ENCODE measurements around the gene ATP8A2. TPM values are rescaled to one million over a fixed set of nuclear protein-coding genes. Genes with fewer than 3 reads are reported as not detected.
"Not testable (repeated sequence)": the region's sequence is repeated elsewhere in the genome, so short reads cannot be mapped to it uniquely, and the experiment has no call there.

ATP8A2 gene
- total RNA-seq, 3 donors from 2014 or later, result under 0.01 to 1.0 (median under 0.01) TPM

DNA sequence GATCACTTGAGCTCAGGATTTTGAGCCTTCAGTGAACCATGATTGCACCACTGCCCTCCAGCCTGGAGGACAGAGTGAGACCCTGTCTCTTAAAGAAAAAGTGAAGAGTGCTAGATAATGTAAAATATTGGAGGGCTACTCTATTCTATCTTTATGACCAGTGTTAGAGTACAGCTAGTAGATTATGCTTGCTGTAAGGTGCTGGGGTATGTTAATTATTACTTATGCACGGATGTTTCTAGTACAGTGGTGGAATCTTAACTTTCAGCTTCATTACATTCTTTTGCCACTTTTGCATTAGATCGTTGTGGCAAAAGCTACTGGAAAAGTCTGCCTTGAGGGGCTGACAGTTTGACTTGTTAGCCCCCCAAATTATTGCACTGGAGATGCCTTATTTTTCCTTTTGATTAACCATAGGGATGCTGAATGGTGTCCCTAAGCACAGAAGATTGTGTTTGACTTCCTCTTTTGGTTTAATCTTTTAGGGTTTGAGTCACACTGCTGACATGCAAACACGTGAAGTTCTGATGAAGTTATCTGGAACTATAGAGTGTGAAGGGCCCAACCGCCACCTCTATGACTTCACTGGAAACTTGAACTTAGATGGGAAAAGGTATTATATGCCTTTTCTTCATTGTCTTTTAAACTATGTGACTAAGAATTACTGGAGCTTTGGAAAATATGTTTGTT lies 169.8 kb downstream of the ATP8A2 start:
- no peaks in the 10 kb centered on the region for H3K4me1 ChIP-seq
- no peaks in the 10 kb centered on the region for H3K9me3 ChIP-seq
- TF ChIP-seq POLR2A (IDR thresholded peaks at IDR 0.05) (no peak), POLR2AphosphoS5 (IDR thresholded peaks at IDR 0.05) (no peak)
- TF ChIP-seq, protein P1, sequence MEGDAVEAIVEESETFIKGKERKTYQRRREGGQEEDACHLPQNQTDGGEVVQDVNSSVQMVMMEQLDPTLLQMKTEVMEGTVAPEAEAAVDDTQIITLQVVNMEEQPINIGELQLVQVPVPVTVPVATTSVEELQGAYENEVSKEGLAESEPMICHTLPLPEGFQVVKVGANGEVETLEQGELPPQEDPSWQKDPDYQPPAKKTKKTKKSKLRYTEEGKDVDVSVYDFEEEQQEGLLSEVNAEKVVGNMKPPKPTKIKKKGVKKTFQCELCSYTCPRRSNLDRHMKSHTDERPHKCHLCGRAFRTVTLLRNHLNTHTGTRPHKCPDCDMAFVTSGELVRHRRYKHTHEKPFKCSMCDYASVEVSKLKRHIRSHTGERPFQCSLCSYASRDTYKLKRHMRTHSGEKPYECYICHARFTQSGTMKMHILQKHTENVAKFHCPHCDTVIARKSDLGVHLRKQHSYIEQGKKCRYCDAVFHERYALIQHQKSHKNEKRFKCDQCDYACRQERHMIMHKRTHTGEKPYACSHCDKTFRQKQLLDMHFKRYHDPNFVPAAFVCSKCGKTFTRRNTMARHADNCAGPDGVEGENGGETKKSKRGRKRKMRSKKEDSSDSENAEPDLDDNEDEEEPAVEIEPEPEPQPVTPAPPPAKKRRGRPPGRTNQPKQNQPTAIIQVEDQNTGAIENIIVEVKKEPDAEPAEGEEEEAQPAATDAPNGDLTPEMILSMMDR (IDR thresholded peaks at IDR 0.05), result no peak
- no peaks in the 10 kb centered on the region for H3K36me3 ChIP-seq
- no peak overlapping the region for H3K27ac ChIP-seq
- intact Hi-C loops (cut with DNase I; ENCODE audit: low total_unique reads), result loop anchor here (10.0 kb wide), 1 partner anchor 943 kb away; no protein-coding TSS in a partner anchor
- no peak overlapping the region for H3K4me3 ChIP-seq
- no peak for DNase-seq (ENCODE audit: low spot score in 2 of 2)
- H3K27me3 ChIP-seq, result no peaks in the 10 kb centered on the region

DNA sequence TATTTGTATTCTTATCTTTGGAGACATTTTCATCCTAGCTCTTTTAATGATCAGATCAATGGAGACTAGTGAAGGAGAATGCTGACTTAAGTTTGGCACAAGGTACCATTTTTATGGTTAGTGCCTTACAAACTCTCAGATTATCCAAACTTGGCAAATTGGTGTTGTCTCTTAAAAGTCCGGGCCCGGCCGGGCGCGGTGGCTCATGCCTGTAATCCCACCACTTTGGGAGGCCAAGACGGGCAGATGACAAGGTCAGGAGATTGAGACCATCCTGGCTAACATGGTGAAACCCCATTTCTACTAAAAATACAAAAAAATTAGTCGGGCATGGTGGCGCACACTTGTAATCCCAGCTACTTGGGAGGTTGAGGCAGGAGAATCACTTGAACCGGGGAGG lies 177.2 kb downstream of the ATP8A2 start:
- DNase-seq (ENCODE audit: low spot score in 2 of 2); H3K27ac ChIP-seq; H3K36me3 ChIP-seq; H3K9me3 ChIP-seq; H3K27me3 ChIP-seq; H3K4me1 ChIP-seq; H3K4me3 ChIP-seq: not testable (repeated sequence)
- intact Hi-C loops (cut with DNase I; ENCODE audit: low total_unique reads), result loop anchor here (10.0 kb wide), 1 partner anchor 936 kb away; no protein-coding TSS in a partner anchor

DNA sequence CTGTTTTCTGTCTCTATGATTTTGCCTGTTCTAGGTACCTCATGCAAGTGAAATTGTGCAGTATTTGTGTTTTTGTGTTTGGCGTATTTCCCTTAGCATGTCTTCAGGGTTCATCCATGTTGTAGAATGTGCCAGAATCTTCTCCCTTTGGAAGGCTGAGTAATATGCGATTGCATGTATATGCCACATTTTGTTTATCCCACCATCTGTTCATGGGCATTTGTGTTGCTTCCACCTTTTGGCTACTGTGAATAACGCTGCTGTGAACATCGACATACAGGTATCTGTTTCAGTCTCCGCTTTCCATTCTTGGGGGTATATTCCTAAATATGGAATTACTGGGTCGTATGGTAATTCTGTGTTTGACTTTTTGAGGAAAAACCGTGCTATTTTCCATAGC lies 190.0 kb downstream of the ATP8A2 start:
- TF ChIP-seq POLR2A (IDR thresholded peaks at IDR 0.05) (no peak), POLR2AphosphoS5 (IDR thresholded peaks at IDR 0.05) (no peak)
- TF ChIP-seq, protein P1 (IDR thresholded peaks at IDR 0.05), result no peak

DNA sequence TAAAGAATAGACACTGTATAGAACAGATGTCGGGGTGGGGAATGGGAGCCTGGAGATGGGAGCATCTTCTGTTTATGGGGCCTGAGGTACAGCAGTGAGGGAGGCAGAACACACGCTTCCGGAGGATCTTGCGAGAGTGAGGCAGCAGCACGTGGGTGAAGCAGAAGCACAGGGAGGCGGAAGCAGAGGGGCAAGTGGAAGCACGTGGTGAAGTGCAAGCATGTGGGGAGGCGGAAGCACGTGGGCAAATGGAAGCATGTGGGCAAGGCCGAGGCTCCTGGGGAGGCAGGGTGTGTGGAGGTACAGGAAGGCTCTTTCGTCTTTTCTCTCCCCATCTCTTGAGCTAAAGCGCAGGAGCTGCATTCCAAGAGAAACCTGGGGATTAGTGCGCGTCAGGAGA lies 198.4 kb downstream of the ATP8A2 start:
- intact Hi-C loops (cut with DNase I; ENCODE audit: low total_unique reads), result no loop called here
- no peak for DNase-seq (ENCODE audit: low spot score in 2 of 2)
- no peaks in the 10 kb centered on the region for H3K4me1 ChIP-seq
- no peak overlapping the region for H3K4me3 ChIP-seq
- no peaks in the 10 kb centered on the region for H3K9me3 ChIP-seq
- no peaks in the 10 kb centered on the region for H3K27me3 ChIP-seq
- H3K27ac ChIP-seq, result no peak overlapping the region
- H3K36me3 ChIP-seq, result no peaks in the 10 kb centered on the region
- TF ChIP-seq POLR2A (IDR thresholded peaks at IDR 0.05) (no peak), POLR2AphosphoS5 (IDR thresholded peaks at IDR 0.05) (no peak)
- TF ChIP-seq, protein P1 (IDR thresholded peaks at IDR 0.05), result no peak

More for the DNA sequence above, 190.0 kb downstream of the ATP8A2 start:
- intact Hi-C loops (cut with DNase I; ENCODE audit: low total_unique reads), result no loop called here
- H3K4me1 ChIP-seq, result no peaks in the 10 kb centered on the region
- DNase-seq (ENCODE audit: low spot score in 2 of 2), result no peak
- H3K27ac ChIP-seq, result no peak overlapping the region
- no peak overlapping the region for H3K4me3 ChIP-seq
- no peaks in the 10 kb centered on the region for H3K27me3 ChIP-seq
- no peaks in the 10 kb centered on the region for H3K9me3 ChIP-seq
- H3K36me3 ChIP-seq, result no peaks in the 10 kb centered on the region

DNA sequence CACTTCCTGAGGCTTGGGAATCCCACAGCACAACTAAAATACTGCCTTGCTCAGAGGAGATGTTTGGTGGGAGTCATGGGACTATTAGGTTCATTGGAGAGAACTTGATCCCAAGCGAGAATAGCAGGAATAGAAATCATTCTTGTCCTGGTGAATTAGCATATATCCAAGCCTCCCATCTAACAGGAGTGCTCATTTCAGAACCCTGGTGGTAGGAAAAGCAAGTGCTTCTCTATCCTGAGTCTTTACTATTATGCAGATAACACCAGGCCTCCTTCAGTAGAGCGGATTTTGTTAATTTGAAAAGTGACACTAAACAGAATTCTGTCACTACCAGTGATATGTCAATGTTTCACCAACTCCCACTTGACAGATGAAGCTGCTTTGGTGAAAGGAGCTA lies 199.5 kb downstream of the ATP8A2 start:
- Histone ChIP-seq H3K36me3 (no peaks in the 10 kb centered on the region), H3K4me3 (no peak overlapping the region), H3K9me3 (no peaks in the 10 kb centered on the region), H3K27ac (no peak overlapping the region), H3K4me1 (no peaks in the 10 kb centered on the region), H3K27me3 (no peaks in the 10 kb centered on the region)
- no peak for DNase-seq (ENCODE audit: low spot score in 2 of 2)
- intact Hi-C loops (cut with DNase I; ENCODE audit: low total_unique reads), result no loop called here
- TF ChIP-seq POLR2AphosphoS5 (IDR thresholded peaks at IDR 0.05), result no peak
- TF ChIP-seq POLR2A (IDR thresholded peaks at IDR 0.05), result no peak
- TF ChIP-seq, protein P1 (IDR thresholded peaks at IDR 0.05), result no peak

DNA sequence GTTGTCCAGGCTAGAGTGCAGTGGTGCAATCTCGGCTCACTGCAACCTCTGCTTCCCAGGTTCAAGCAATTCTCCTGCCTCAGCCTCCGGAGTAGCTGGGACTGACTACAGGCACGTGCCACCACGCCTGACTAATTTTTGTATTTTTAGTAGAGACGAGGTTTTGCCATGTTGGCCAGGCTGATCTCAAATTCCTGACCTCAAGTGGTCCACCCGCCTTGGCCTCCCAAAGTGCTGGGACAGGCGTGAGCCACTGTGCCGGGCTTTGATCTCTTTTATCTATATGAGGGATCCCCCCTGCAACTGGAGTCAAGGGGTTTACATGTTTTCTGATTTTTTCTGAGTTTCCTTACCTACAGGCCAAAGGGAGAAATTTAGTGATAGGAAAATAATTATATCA lies 200.4 kb downstream of the ATP8A2 start:
- H3K27ac ChIP-seq; intact Hi-C loops (cut with DNase I; ENCODE audit: low total_unique reads); H3K36me3 ChIP-seq; H3K4me3 ChIP-seq; H3K4me1 ChIP-seq; DNase-seq (ENCODE audit: low spot score in 2 of 2); H3K27me3 ChIP-seq; H3K9me3 ChIP-seq: not testable (repeated sequence)
